ENCODE data around the gene CADPS2.

Gene CADPS2

GRCh38 chr7:122849957-122850328 is 36.3 kb downstream of the CADPS2 start:
- TF ChIP-seq CTCF (IDR thresholded peaks at IDR 0.05) = no peak

GRCh38 chr7:122849322-122849956 is 36.8 kb downstream of the CADPS2 start:
- TF ChIP-seq CTCF (IDR thresholded peaks at IDR 0.05) = no peak

GRCh38 chr7:122847871-122848473 is 38.3 kb downstream of the CADPS2 start:
- no peak for TF ChIP-seq CTCF (IDR thresholded peaks at IDR 0.05)

GRCh38 chr7:122846591-122846990 is 39.7 kb downstream of the CADPS2 start:
- TF ChIP-seq CTCF (IDR thresholded peaks at IDR 0.05) = no peak

- TF ChIP-seq CTCF (IDR thresholded peaks at IDR 0.05) = no peak
These were observed 41.0 kb downstream of the CADPS2 start for GRCh38 chr7:122845286-122845685.

GRCh38 chr7:122844191-122844988 is 41.9 kb downstream of the CADPS2 start:
- TF ChIP-seq CTCF (IDR thresholded peaks at IDR 0.05) = no peak

- no peak for TF ChIP-seq CTCF (IDR thresholded peaks at IDR 0.05)
These were observed 43.3 kb downstream of the CADPS2 start for GRCh38 chr7:122842971-122843370.
